ENCODE results near the gene PFKL. TPM values are rescaled to one million over a fixed set of nuclear protein-coding genes. Genes with fewer than 3 reads are reported as not detected.

The PFKL gene
- total RNA-seq, 1 experiment from 2014 or later: 67.5 TPM

GRCh38 chr21:44263221-44263760 lies 36.6 kb upstream of the PFKL start:
- no peak for DNase-seq
- Histone ChIP-seq H3F3A (ENCODE audit: insufficient read depth, low read depth) (no peaks in the 10 kb centered on the region), H3K4me2 (no peak overlapping the region), H3K4me3 (no peak overlapping the region), H2AFZ (no peak overlapping the region), H3K27ac (no peak overlapping the region), H3K4me1 (replicated peaks; ENCODE audit: insufficient read depth) (no peaks in the 10 kb centered on the region), H4K20me1 (ENCODE audit: insufficient read depth) (no peaks in the 10 kb centered on the region), H3K36me3 (ENCODE audit: low read depth) (no peaks in the 10 kb centered on the region), H3K9me2 (ENCODE audit: insufficient read depth) (no peaks in the 10 kb centered on the region), H3K79me2 (ENCODE audit: low read depth) (no peaks in the 10 kb centered on the region), H3K27me3 (ENCODE audit: insufficient read depth, low read depth) (no peaks in the 10 kb centered on the region), H3K9me3 (ENCODE audit: insufficient read depth, low read depth) (no peaks in the 10 kb centered on the region)
- no peak for TF ChIP-seq EZH2 (IDR thresholded peaks at IDR 0.05; ENCODE audit: low read depth)
- TF ChIP-seq, protein P1, sequence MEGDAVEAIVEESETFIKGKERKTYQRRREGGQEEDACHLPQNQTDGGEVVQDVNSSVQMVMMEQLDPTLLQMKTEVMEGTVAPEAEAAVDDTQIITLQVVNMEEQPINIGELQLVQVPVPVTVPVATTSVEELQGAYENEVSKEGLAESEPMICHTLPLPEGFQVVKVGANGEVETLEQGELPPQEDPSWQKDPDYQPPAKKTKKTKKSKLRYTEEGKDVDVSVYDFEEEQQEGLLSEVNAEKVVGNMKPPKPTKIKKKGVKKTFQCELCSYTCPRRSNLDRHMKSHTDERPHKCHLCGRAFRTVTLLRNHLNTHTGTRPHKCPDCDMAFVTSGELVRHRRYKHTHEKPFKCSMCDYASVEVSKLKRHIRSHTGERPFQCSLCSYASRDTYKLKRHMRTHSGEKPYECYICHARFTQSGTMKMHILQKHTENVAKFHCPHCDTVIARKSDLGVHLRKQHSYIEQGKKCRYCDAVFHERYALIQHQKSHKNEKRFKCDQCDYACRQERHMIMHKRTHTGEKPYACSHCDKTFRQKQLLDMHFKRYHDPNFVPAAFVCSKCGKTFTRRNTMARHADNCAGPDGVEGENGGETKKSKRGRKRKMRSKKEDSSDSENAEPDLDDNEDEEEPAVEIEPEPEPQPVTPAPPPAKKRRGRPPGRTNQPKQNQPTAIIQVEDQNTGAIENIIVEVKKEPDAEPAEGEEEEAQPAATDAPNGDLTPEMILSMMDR (conservative IDR thresholded peaks at IDR 0.05): no peak
- POLR2A ChIA-PET (ENCODE audit: unreplicated experiment): no interaction called here
- BruUV-seq (replicated peaks): no TSS peak
- CTCF ChIA-PET: no interaction called here
- intact Hi-C loops (cut with micrococcal nuclease; ENCODE audit: unreplicated experiment): no loop called here

- Histone ChIP-seq H3K27ac (no peak overlapping the region), H3K9me2 (ENCODE audit: insufficient read depth) (no peaks in the 10 kb centered on the region), H3K4me3 (no peak overlapping the region), H3K9me3 (ENCODE audit: insufficient read depth, low read depth) (no peaks in the 10 kb centered on the region), H4K20me1 (ENCODE audit: insufficient read depth) (no peaks in the 10 kb centered on the region), H3K36me3 (ENCODE audit: low read depth) (no peaks in the 10 kb centered on the region), H3K4me2 (no peak overlapping the region), H3K4me1 (replicated peaks; ENCODE audit: insufficient read depth) (no peaks in the 10 kb centered on the region), H2AFZ (no peak overlapping the region), H3K27me3 (ENCODE audit: insufficient read depth, low read depth) (no peaks in the 10 kb centered on the region), H3K79me2 (ENCODE audit: low read depth) (no peaks in the 10 kb centered on the region), H3F3A (ENCODE audit: insufficient read depth, low read depth) (no peaks in the 10 kb centered on the region)
- DNase-seq: no peak
- TF ChIP-seq, protein P1 (conservative IDR thresholded peaks at IDR 0.05): no peak
- TF ChIP-seq EZH2 (IDR thresholded peaks at IDR 0.05; ENCODE audit: low read depth): no peak
- no TSS peak for BruUV-seq (replicated peaks)
- intact Hi-C loops (cut with micrococcal nuclease; ENCODE audit: unreplicated experiment): no loop called here
- ChIA-PET CTCF (no interaction called here), POLR2A (ENCODE audit: unreplicated experiment) (no interaction called here)
These were observed 36.1 kb upstream of the PFKL start for GRCh38 chr21:44263768-44264167.

GRCh38 chr21:44265734-44266270 lies 34.1 kb upstream of the PFKL start:
- intact Hi-C loops (cut with micrococcal nuclease; ENCODE audit: unreplicated experiment): no loop called here
- BruUV-seq (replicated peaks): no TSS peak
- no peak for TF ChIP-seq EZH2 (IDR thresholded peaks at IDR 0.05; ENCODE audit: low read depth)
- TF ChIP-seq, protein P1 (conservative IDR thresholded peaks at IDR 0.05): no peak
- H3K36me3 ChIP-seq (ENCODE audit: low read depth): no peaks in the 10 kb centered on the region
- H3K4me3 ChIP-seq: no peak overlapping the region
- no peak for DNase-seq
- ChIA-PET POLR2A (ENCODE audit: unreplicated experiment) (no interaction called here), CTCF (no interaction called here)
- H3K27ac ChIP-seq: no peak overlapping the region
- no peaks in the 10 kb centered on the region for H4K20me1 ChIP-seq (ENCODE audit: insufficient read depth)
- H3K27me3 ChIP-seq (ENCODE audit: insufficient read depth, low read depth): no peaks in the 10 kb centered on the region
- H3K4me2 ChIP-seq: no peak overlapping the region
- no peak overlapping the region for H2AFZ ChIP-seq
- no peaks in the 10 kb centered on the region for H3K9me3 ChIP-seq (ENCODE audit: insufficient read depth, low read depth)
- H3K79me2 ChIP-seq (ENCODE audit: low read depth): no peaks in the 10 kb centered on the region
- H3K9me2 ChIP-seq (ENCODE audit: insufficient read depth): no peaks in the 10 kb centered on the region
- H3K4me1 ChIP-seq (replicated peaks; ENCODE audit: insufficient read depth): no peaks in the 10 kb centered on the region
- no peaks in the 10 kb centered on the region for H3F3A ChIP-seq (ENCODE audit: insufficient read depth, low read depth)

All from PC-9 (cell line).